Keratinocyte (primary cell): ENCODE measurements around the gene NFATC1. TPM values are rescaled to one million over a fixed set of nuclear protein-coding genes. Genes with fewer than 3 reads are reported as not detected.

Experiments
- DNase-seq: peaks from one replicate; pipeline ENCODE4 v3.0.0-alpha.2; 2011; ENCODE audit warnings: low read depth, missing footprints, low spot score
- FAIRE-seq: peaks from 2 replicates; lab custom pipeline; 2011; peaks lifted over from hg19 to GRCh38; lab: Jason Lieb, UNC
- H2AFZ ChIP-seq: 2 replicates; pipeline ENCODE4 v1.6.0; 2012; ENCODE audit warnings: low read length, control low read depth, inconsistent platforms; ENCODE audit not compliant: control insufficient read depth
- H3K27ac ChIP-seq: 2 replicates; pipeline ENCODE4 v1.5.1; 2011; ENCODE audit warnings: low read length; ENCODE audit not compliant: control insufficient read depth, insufficient read depth
- H3K27me3 ChIP-seq: 3 replicates; pipeline ENCODE4 v1.6.0; 2011; ENCODE audit warnings: low read length; ENCODE audit not compliant: control insufficient read depth, insufficient read depth; ENCODE audit errors: extremely low read depth
- H3K36me3 ChIP-seq, 2 experiments: 2 replicates in 1 of 2; 3 replicates in 1 of 2; pipeline ENCODE4 v1.5.1; 2011; ENCODE audit warnings: low read length in 2 of 2, mild to moderate bottlenecking in 1 of 2; ENCODE audit not compliant: control insufficient read depth in 2 of 2, insufficient read depth in 2 of 2; ENCODE audit errors: extremely low read depth in 1 of 2
- H3K4me1 ChIP-seq: 3 replicates; pipeline ENCODE4 v1.5.1; 2011; ENCODE audit warnings: low read length; ENCODE audit not compliant: control insufficient read depth, insufficient read depth; ENCODE audit errors: extremely low read depth
- H3K4me2 ChIP-seq: 3 replicates; pipeline ENCODE4 v1.6.0; 2011; ENCODE audit warnings: low read depth, low read length; ENCODE audit not compliant: control insufficient read depth, insufficient read depth; ENCODE audit errors: extremely low read depth
- H3K4me3 ChIP-seq, 3 experiments: fragments of 200-600 bp in 1 of 3; sonication (generic) in 1 of 3; 2 replicates in 2 of 3; 3 replicates in 1 of 3; pipeline ENCODE4 v1.5.1; 2011 to 2016; ENCODE audit warnings: low read length in 3 of 3, mild to moderate bottlenecking in 3 of 3, control low read depth in 2 of 3, inconsistent platforms in 1 of 3, low read depth in 1 of 3, mixed read lengths in 1 of 3, mixed run types in 1 of 3, moderate library complexity in 1 of 3; ENCODE audit not compliant: control insufficient read depth in 2 of 3, insufficient read depth in 2 of 3; ENCODE audit errors: extremely low read depth in 1 of 3
- H3K79me2 ChIP-seq: 2 replicates; pipeline ENCODE4 v1.6.0; 2012; ENCODE audit warnings: low read length; ENCODE audit not compliant: control insufficient read depth, insufficient read depth
- H3K9ac ChIP-seq: 3 replicates; pipeline ENCODE4 v1.6.0; 2011; ENCODE audit warnings: low read length; ENCODE audit not compliant: control insufficient read depth, insufficient read depth; ENCODE audit errors: extremely low read depth
- H3K9me1 ChIP-seq: 3 replicates; pipeline ENCODE4 v1.6.0; 2011; ENCODE audit warnings: low read length; ENCODE audit not compliant: control insufficient read depth, insufficient read depth; ENCODE audit errors: extremely low read depth
- H3K9me3 ChIP-seq: 2 replicates; pipeline ENCODE4 v1.5.1; 2012; ENCODE audit warnings: low read depth, low read length; ENCODE audit not compliant: control insufficient read depth
- H4K20me1 ChIP-seq: 3 replicates; pipeline ENCODE4 v1.6.0; 2011; ENCODE audit warnings: low read length; ENCODE audit not compliant: control insufficient read depth, insufficient read depth; ENCODE audit errors: extremely low read depth
- EZH2 ChIP-seq: IDR thresholded peaks from one replicate; pipeline ENCODE4 v1.6.1; 2012; ENCODE audit warnings: inconsistent platforms, mild to moderate bottlenecking, low read length, moderate library complexity
- dilution Hi-C: fragments of 300-500 bp; cut with MboI; formaldehyde crosslinking; loops from one replicate; pipeline ENCODE4 v1.7.0; 2020; ENCODE audit warnings: low sequenced_read_pairs; ENCODE audit not compliant: extremely low pct_ligation_motif_present
- polyA plus RNA-seq, 5 experiments: library from polyadenylated mRNA; depleted of rRNA in 3 of 5; stranded (reverse) in 3 of 5; stranded (forward) in 1 of 5; unstranded in 1 of 5; fragments of >200 nt; gene quantifications; 1 replicate in 1 of 5; 2 replicates in 3 of 5; 3 replicates in 1 of 5; pipeline versions ENCODE4 v1.2.1 to v1.2.3, GENCODE V29; 2011 to 2012; ENCODE audit warnings: missing spikeins in 2 of 5, low read depth in 1 of 5, low replicate concordance in 1 of 5
- TF ChIP-seq, protein P1 (sequence below), 3 experiments: IDR thresholded peaks in 1 of 3; conservative IDR thresholded peaks in 1 of 3; optimal IDR thresholded peaks in 1 of 3; 2 replicates in 2 of 3; 3 replicates in 1 of 3; pipeline versions ENCODE3 to v1.5.1; 2011; ENCODE audit warnings: low read length in 3 of 3, mild to moderate bottlenecking in 3 of 3, moderate library complexity in 2 of 3, control low read depth in 1 of 3, inconsistent platforms in 1 of 3; ENCODE audit not compliant: insufficient read depth in 2 of 3; ENCODE audit errors: extremely low read depth in 1 of 3

Gene NFATC1
- polyA plus RNA-seq, 1 donor (not counting 4 experiments of a cell fraction or from before 2014, with no cell fraction given), result 0.77 TPM

- dilution Hi-C loops, result no loop called here
- no peaks in the 10 kb centered on the region for H3K4me1 ChIP-seq
- no peaks in the 10 kb centered on the region for H4K20me1 ChIP-seq
- FAIRE-seq (no peak), DNase-seq (no peak)
- no peak overlapping the region for H3K27ac ChIP-seq
- no peak overlapping the region for H3K9ac ChIP-seq
- no peaks in the 10 kb centered on the region for H3K9me1 ChIP-seq
- no peaks in the 10 kb centered on the region for H3K79me2 ChIP-seq
- no peak for TF ChIP-seq EZH2
- TF ChIP-seq, protein P1, sequence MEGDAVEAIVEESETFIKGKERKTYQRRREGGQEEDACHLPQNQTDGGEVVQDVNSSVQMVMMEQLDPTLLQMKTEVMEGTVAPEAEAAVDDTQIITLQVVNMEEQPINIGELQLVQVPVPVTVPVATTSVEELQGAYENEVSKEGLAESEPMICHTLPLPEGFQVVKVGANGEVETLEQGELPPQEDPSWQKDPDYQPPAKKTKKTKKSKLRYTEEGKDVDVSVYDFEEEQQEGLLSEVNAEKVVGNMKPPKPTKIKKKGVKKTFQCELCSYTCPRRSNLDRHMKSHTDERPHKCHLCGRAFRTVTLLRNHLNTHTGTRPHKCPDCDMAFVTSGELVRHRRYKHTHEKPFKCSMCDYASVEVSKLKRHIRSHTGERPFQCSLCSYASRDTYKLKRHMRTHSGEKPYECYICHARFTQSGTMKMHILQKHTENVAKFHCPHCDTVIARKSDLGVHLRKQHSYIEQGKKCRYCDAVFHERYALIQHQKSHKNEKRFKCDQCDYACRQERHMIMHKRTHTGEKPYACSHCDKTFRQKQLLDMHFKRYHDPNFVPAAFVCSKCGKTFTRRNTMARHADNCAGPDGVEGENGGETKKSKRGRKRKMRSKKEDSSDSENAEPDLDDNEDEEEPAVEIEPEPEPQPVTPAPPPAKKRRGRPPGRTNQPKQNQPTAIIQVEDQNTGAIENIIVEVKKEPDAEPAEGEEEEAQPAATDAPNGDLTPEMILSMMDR (optimal IDR thresholded peaks at IDR 0.05 in 1 of 3, IDR thresholded peaks at IDR 0.05 in 1 of 3, conservative IDR thresholded peaks at IDR 0.05 in 1 of 3; ENCODE audit: extremely low read depth in 1 of 3, insufficient read depth in 2 of 3, low read length in 3 of 3), result no peak
- H3K36me3 ChIP-seq, result no peaks in the 10 kb centered on the region
- H2AFZ ChIP-seq, result no peak overlapping the region
- peaks cover 8% of the 10 kb centered on the region for H3K27me3 ChIP-seq
- no peak overlapping the region for H3K4me2 ChIP-seq
- H3K4me3 ChIP-seq, result no peak overlapping the region
- H3K9me3 ChIP-seq, result peaks cover 4% of the 10 kb centered on the region
These were observed 159.4 kb downstream of the NFATC1 start for GRCh38 chr18:79554945-79555645.

DNA sequence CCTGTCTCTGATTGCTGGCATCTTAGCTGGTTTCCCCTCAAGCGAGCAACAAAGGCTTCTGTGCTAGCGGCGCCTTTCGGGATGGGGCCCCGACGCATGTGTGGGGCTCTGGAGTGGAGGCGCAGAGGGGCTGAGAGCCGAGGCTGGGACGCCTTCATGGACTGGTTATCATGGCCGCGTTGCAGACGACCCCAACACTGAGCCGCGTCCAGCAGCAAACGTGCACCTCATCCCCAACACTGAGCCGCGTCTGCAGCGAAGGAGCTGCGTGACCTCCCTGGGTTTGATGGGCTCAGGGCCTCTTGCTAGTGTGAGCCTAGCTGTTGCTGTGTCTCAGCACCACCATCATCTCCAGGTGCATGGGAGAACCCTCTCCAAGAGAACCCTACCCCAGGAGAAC, 160.2 kb downstream of the NFATC1 start:
- dilution Hi-C loops, result no loop called here
- Histone ChIP-seq H3K4me3 (no peak overlapping the region), H3K36me3 (no peaks in the 10 kb centered on the region), H3K9me1 (no peaks in the 10 kb centered on the region), H3K27me3 (peaks cover 8% of the 10 kb centered on the region), H4K20me1 (no peaks in the 10 kb centered on the region), H3K79me2 (no peaks in the 10 kb centered on the region), H3K9me3 (peaks cover 4% of the 10 kb centered on the region), H3K4me2 (no peak overlapping the region), H2AFZ (no peak overlapping the region), H3K4me1 (no peaks in the 10 kb centered on the region), H3K9ac (no peak overlapping the region), H3K27ac (no peak overlapping the region)
- no peak for FAIRE-seq
- DNase-seq, result no peak
- TF ChIP-seq, protein P1 (optimal IDR thresholded peaks at IDR 0.05 in 1 of 3, IDR thresholded peaks at IDR 0.05 in 1 of 3, conservative IDR thresholded peaks at IDR 0.05 in 1 of 3; ENCODE audit: extremely low read depth in 1 of 3, insufficient read depth in 2 of 3, low read length in 3 of 3), result no peak
- TF ChIP-seq EZH2, result no peak
